Endothelial cell of umbilical vein (primary cell): ENCODE data around the gene HEXIM2. TPM values are rescaled to one million over a fixed set of nuclear protein-coding genes. Genes with fewer than 3 reads are reported as not detected.

ENCODE experiments used
- BruUV-seq: library from RNA; stranded (reverse); fragments of 400-500 nt; replicated peaks from 2 replicates; lab custom pipeline; 2021; lab: Mats Ljungman, UMichigan
- CTCF ChIA-PET: fragments of 300-600, 350-600 bp; sonication (Branson Sonifier 250); formaldehyde crosslinking; loops from one replicate; lab custom pipeline; 2021; ENCODE audit warnings: antibody characterized with exemption, inconsistent platforms; lab: Charles Lee
- POLR2A ChIA-PET: fragments of 300-600, 350-600 bp; sonication (Branson Sonifier 250); formaldehyde crosslinking; loops from one replicate; lab custom pipeline; 2021; ENCODE audit warnings: antibody characterized with exemption, inconsistent platforms; lab: Charles Lee
- DNase-seq: peaks from one replicate; pipeline ENCODE4 v3.0.0-alpha.2; 2011; ENCODE audit warnings: low read depth, low spot score
- FAIRE-seq: peaks from 2 replicates; lab custom pipeline; 2011; peaks lifted over from hg19 to GRCh38; lab: Jason Lieb, UNC
- H2AFZ ChIP-seq: 2 replicates; pipeline ENCODE4 v1.6.0; 2012; ENCODE audit warnings: low read depth, low read length, control low read depth, inconsistent platforms
- H3K27ac ChIP-seq: 2 replicates; pipeline ENCODE4 v1.5.1; 2011; ENCODE audit warnings: low read depth, mild to moderate bottlenecking, control low read depth, low read length, moderate library complexity; ENCODE audit not compliant: insufficient read depth
- H3K27me3 ChIP-seq, 2 experiments: 2 replicates each; pipeline versions ENCODE4 v1.6.0 to v1.6.1; 2011; ENCODE audit warnings: low read length in 2 of 2, mixed read lengths in 1 of 2; ENCODE audit not compliant: control insufficient read depth in 2 of 2, insufficient read depth in 2 of 2
- H3K36me3 ChIP-seq, 2 experiments: 2 replicates in 1 of 2; 3 replicates in 1 of 2; pipeline ENCODE4 v1.5.1; 2011; ENCODE audit warnings: low read length in 2 of 2, mild to moderate bottlenecking in 1 of 2, moderate library complexity in 1 of 2; ENCODE audit not compliant: control insufficient read depth in 2 of 2, insufficient read depth in 2 of 2; ENCODE audit errors: extremely low read depth in 1 of 2
- H3K4me1 ChIP-seq: 3 replicates; pipeline ENCODE4 v1.5.1; 2011; ENCODE audit warnings: mild to moderate bottlenecking, low read length; ENCODE audit not compliant: control insufficient read depth, insufficient read depth; ENCODE audit errors: extremely low read depth
- H3K4me2 ChIP-seq: 2 replicates; pipeline ENCODE4 v1.6.1; 2011; ENCODE audit warnings: low read length, control low read depth, mixed read lengths; ENCODE audit not compliant: insufficient read depth
- H3K4me3 ChIP-seq, 3 experiments: fragments of 200-600 bp in 1 of 3; sonication (generic), shearing (Covaris generic) in 1 of 3; replicated peaks in 1 of 3; 2 replicates each; pipeline ENCODE4 v1.5.1; 2011 to 2016; ENCODE audit warnings: control low read depth in 3 of 3, low read length in 3 of 3, mild to moderate bottlenecking in 2 of 3, inconsistent platforms in 1 of 3, low read depth in 1 of 3, moderate library complexity in 1 of 3; ENCODE audit not compliant: insufficient read depth in 1 of 3
- H3K79me2 ChIP-seq: 2 replicates; pipeline ENCODE4 v1.6.0; 2012; ENCODE audit warnings: low read length, inconsistent platforms; ENCODE audit not compliant: control insufficient read depth, insufficient read depth
- H3K9ac ChIP-seq: replicated peaks from 2 replicates; pipeline ENCODE3; 2011; ENCODE audit warnings: low read length, control low read depth; ENCODE audit not compliant: insufficient read depth; ENCODE audit errors: extremely low read depth
- H3K9me1 ChIP-seq: replicated peaks from 3 replicates; pipeline ENCODE4 v1.6.0; 2011; ENCODE audit warnings: mild to moderate bottlenecking, low read length; ENCODE audit not compliant: control insufficient read depth, insufficient read depth; ENCODE audit errors: extremely low read depth
- H3K9me3 ChIP-seq: replicated peaks from 2 replicates; pipeline ENCODE4 v1.5.1; 2012; ENCODE audit warnings: low read length, inconsistent platforms; ENCODE audit not compliant: control insufficient read depth, insufficient read depth
- H4K20me1 ChIP-seq: replicated peaks from 2 replicates; pipeline ENCODE3; 2011; ENCODE audit warnings: mild to moderate bottlenecking, low read length; ENCODE audit not compliant: control insufficient read depth, insufficient read depth; ENCODE audit errors: extremely low read depth
- EZH2 ChIP-seq: IDR thresholded peaks from 2 replicates; pipeline ENCODE4 v1.6.1; 2012; ENCODE audit warnings: borderline replicate concordance, low read depth, mild to moderate bottlenecking, moderate library complexity, low read length, inconsistent platforms; ENCODE audit not compliant: severe bottlenecking
- POLR2A ChIP-seq: IDR thresholded peaks from 2 replicates; pipeline ENCODE4 v1.6.1; 2012; ENCODE audit warnings: low read depth, mild to moderate bottlenecking, control low read depth, low read length
- POLR2AphosphoS5 ChIP-seq: IDR thresholded peaks from 2 replicates; pipeline ENCODE4 v1.6.1; 2012; ENCODE audit warnings: low read depth, mild to moderate bottlenecking, control low read depth, low read length, moderate library complexity; ENCODE audit not compliant: insufficient read depth
- dilution Hi-C: fragments of 300-500 bp; cut with MboI; formaldehyde crosslinking; loops from one replicate; pipeline ENCODE4 v1.15.0; 2019; ENCODE audit warnings: low sequenced_read_pairs; ENCODE audit not compliant: extremely low pct_ligation_motif_present
- intact Hi-C: fragments of 100-400 bp; cut with micrococcal nuclease; formaldehyde crosslinking; loops from one replicate; pipeline ENCODE4 v1.10.0; 2022
- polyA plus RNA-seq, 4 experiments: library from polyadenylated mRNA; depleted of rRNA in 3 of 4; stranded (reverse) in 3 of 4; unstranded in 1 of 4; fragments of >200 nt; gene quantifications; 2 replicates each; pipeline versions ENCODE4 v1.2.1 to v1.2.3, GENCODE V29; 2011 to 2012; ENCODE audit warnings: missing spikeins in 1 of 4
- total RNA-seq: library from RNA; stranded (reverse); gene quantifications from 2 replicates; pipeline ENCODE4 v1.2.3, GENCODE V29; 2021

HEXIM2 gene
- total and polyA plus RNA-seq, 2 donors (not counting 3 experiments of a cell fraction or from before 2014, with no cell fraction given), result 2.9 to 3.8 TPM

DNA sequence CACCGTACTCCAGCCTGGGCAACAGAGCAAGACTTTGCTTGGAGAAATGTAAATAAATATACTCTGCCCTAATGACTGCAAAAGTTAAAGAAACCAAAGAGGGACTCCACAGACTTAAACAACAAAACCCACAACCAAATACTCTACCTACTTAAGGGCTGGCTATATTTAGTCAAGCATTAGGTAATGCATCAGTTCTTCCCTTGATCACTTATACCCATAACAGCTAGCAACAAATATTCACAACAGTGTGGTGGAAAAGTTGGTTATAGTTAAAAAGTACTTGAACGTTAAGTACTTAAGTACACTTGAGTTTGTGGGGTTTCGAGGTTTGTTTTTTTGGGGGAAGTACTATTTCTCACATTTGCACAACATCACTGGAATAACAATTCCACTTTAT is 5.4 kb upstream of the HEXIM2 start:
- H3K9me1 ChIP-seq, result no peaks in the 10 kb centered on the region
- H4K20me1 ChIP-seq, result no peaks in the 10 kb centered on the region
- DNase-seq (no peak), FAIRE-seq (no peak)
- no peak overlapping the region for H2AFZ ChIP-seq
- H3K27ac ChIP-seq, result no peak overlapping the region
- H3K9ac ChIP-seq, result no peak overlapping the region
- no peaks in the 10 kb centered on the region for H3K9me3 ChIP-seq
- H3K27me3 ChIP-seq, result no peaks in the 10 kb centered on the region
- dilution Hi-C loops (no loop called here), intact Hi-C loops (no loop called here)
- no peak overlapping the region for H3K4me3 ChIP-seq
- peaks cover 26% of the 10 kb centered on the region for H3K79me2 ChIP-seq
- no peak overlapping the region for H3K4me2 ChIP-seq
- no peak for TF ChIP-seq EZH2
- TF ChIP-seq POLR2AphosphoS5, result no peak
- peaks cover 31% of the 10 kb centered on the region for H3K4me1 ChIP-seq
- CTCF ChIA-PET, result interaction anchor here (1.4 to 2.5 kb wide), 3 partner anchors 21 to 42 kb away, joined by 4 to 17 read pairs (median 5); partner anchors contain the start of gene ACBD4
- H3K36me3 ChIP-seq, result no peaks in the 10 kb centered on the region
- no TSS peak for BruUV-seq
- POLR2A ChIA-PET, result no interaction called here

DNA sequence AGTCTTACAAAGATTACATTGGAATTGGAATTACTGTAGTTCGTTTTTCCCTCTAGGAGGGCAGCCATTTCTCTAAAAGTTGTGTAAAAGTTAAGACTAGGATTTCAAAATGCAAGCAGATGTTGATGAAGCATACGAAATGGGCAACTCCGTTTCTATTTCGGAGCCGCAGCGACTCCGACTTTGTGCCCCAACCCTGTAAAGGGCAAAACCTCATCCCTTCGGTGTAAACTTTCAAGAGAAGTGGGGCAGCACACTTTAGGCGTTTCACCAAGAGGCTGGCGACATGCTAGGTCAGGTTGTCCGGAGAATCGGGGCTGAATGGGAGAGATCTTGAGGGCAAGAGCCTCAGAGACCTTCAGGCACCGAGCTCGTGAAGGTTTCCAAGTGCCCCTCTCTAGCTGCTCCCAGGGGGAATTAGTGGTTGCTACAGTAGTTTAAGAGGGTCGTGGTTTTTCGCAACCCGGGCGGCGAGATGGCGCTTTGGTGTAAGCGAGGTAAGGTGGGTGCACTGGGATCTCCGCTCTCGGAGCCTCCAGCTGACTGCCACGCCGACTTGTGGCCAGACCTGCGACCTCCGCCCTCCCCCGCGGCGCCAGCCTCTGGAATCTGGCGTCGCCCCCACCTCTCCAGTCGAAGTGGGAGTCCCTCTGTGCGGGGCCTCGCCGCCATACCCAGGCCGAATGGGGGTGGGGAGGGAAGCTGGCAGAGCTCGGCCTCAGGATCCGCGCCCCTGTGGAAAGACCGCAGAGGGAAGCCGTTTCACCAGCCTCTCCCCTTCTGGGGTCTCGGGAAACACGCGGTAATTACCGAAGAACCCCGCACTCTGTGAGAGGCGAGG is 1.0 kb upstream of the HEXIM2 start:
- FAIRE-seq (no peak), DNase-seq (peak; percentile 80)
- H3K27ac ChIP-seq, result peak overlapping the region; percentile 91
- peaks cover 21% of the 10 kb centered on the region for H3K79me2 ChIP-seq
- peak overlapping the region; percentile 98 for H3K9ac ChIP-seq
- TF ChIP-seq POLR2A (peak; percentile 62), EZH2 (no peak)
- H3K9me1 ChIP-seq, result no peaks in the 10 kb centered on the region
- H2AFZ ChIP-seq, result no peak overlapping the region
- no peaks in the 10 kb centered on the region for H4K20me1 ChIP-seq
- ChIA-PET CTCF (interaction anchor here (0.5 to 6.0 kb wide), 7 partner anchors 11 to 91 kb away, joined by 3 to 153 read pairs (median 6); partner anchors contain the start of genes ACBD4 and HEXIM1), POLR2A (interaction anchor here (0.6 to 3.1 kb wide), 6 partner anchors 11 to 211 kb away, joined by 3 to 189 read pairs (median 4); partner anchors contain the start of genes ACBD4, HEXIM1 and MAP3K14)
- H3K36me3 ChIP-seq, result no peaks in the 10 kb centered on the region
- peaks cover 28% of the 10 kb centered on the region for H3K4me1 ChIP-seq
- no peaks in the 10 kb centered on the region for H3K9me3 ChIP-seq
- intact Hi-C loops (loop anchor here (1.0 kb wide), 2 partner anchors 12 to 25 kb away; partner anchors contain the start of genes ACBD4 and HEXIM1), dilution Hi-C loops (no loop called here)
- H3K4me2 ChIP-seq, result peak overlapping the region; percentile 93
- TSS peak; percentile 79 for BruUV-seq
- H3K4me3 ChIP-seq, result peak overlapping the region; percentile 60 to 92 (median 80)
- H3K27me3 ChIP-seq, result no peaks in the 10 kb centered on the region
